Gastrocnemius medialis (tissue), 4 donors: ENCODE data around the gene C11orf21. TPM values are rescaled to one million over a fixed set of nuclear protein-coding genes. Genes with fewer than 3 reads are reported as not detected.

Experiments
- ATAC-seq, 2 donors: fragments of 150-250 bp; one replicate each; pipeline ENCODE4 v1.9.1; 2016
- DNase-seq, 2 donors: peaks; one replicate each; pipeline ENCODE4 v3.0.0-alpha.2; 2019
- H3K27ac ChIP-seq, 4 donors: fragments of 200-600 bp; sonication (generic); 1 replicate in 1 of 4; 2 replicates in 3 of 4; pipeline ENCODE4 v1.5.1; 2016 to 2018; ENCODE audit warnings: mild to moderate bottlenecking in 2 of 4, moderate library complexity in 1 of 4
- H3K27me3 ChIP-seq, 3 donors: fragments of 200-600 bp; sonication (generic) in 2 of 3; 1 replicate in 1 of 3; 2 replicates in 2 of 3; pipeline versions ENCODE4 v1.5.1 to v1.6.0; 2016 to 2019; ENCODE audit warnings: mild to moderate bottlenecking in 1 of 3, moderate library complexity in 1 of 3
- H3K36me3 ChIP-seq, 2 donors: fragments of 200-600 bp; sonication (generic) in 1 of 2; one replicate each; pipeline ENCODE4 v1.5.1; 2017 to 2018
- H3K4me1 ChIP-seq, 2 donors: fragments of 200-600 bp; sonication (generic) in 1 of 2; one replicate each; pipeline ENCODE4 v1.5.1; 2016 to 2017; ENCODE audit warnings: mild to moderate bottlenecking in 2 of 2
- H3K4me3 ChIP-seq, 4 donors: fragments of 200-600 bp; sonication (generic) in 3 of 4; 1 replicate in 1 of 4; 2 replicates in 3 of 4; pipeline ENCODE4 v1.5.1; 2016 to 2019; ENCODE audit warnings: mild to moderate bottlenecking in 2 of 4
- H3K9me3 ChIP-seq, 3 donors: fragments of 200-600 bp; sonication (generic) in 2 of 3; 1 replicate in 1 of 3; 2 replicates in 2 of 3; pipeline ENCODE4 v1.5.1; 2016 to 2019
- POLR2A ChIP-seq, 2 donors: fragments of 450-650 bp; IDR thresholded peaks; one replicate each; pipeline ENCODE4 v1.6.1; 2017; ENCODE audit warnings: antibody characterized with exemption in 2 of 2, mild to moderate bottlenecking in 2 of 2, moderate library complexity in 2 of 2
- in situ Hi-C, 4 donors: fragments of 200-750 bp; cut with MboI; loops; one replicate each; pipeline versions ENCODE4 v1.15.0 to v1.8.0; 2017; ENCODE audit warnings: low sequenced_read_pairs in 4 of 4
- intact Hi-C: fragments of 100-400 bp; cut with DNase I; formaldehyde crosslinking; loops from one replicate; pipeline ENCODE4 v1.15.1; 2023; ENCODE audit warnings: low total_unique reads
- total RNA-seq, 4 donors: library from RNA; depleted of rRNA; stranded (reverse); fragments of >200 nt; gene quantifications; one replicate each; pipeline versions ENCODE4 v1.1.0 to v1.2.3, GENCODE V29; 2016
- TF ChIP-seq, protein P1 (sequence below), 5 experiments: fragments of 450-650 bp in 3 of 5; fragments of 200-600 bp in 2 of 5; sonication (generic) in 2 of 5; IDR thresholded peaks in 4 of 5; conservative IDR thresholded peaks in 1 of 5; 1 replicate in 4 of 5; 2 replicates in 1 of 5; pipeline ENCODE4 v1.5.1; 2016 to 2019; ENCODE audit warnings: antibody characterized with exemption in 5 of 5, mild to moderate bottlenecking in 3 of 5, moderate library complexity in 3 of 5

C11orf21 gene
- total RNA-seq, 4 donors from 2014 or later: 0.10 TPM; not detected in 3

DNA sequence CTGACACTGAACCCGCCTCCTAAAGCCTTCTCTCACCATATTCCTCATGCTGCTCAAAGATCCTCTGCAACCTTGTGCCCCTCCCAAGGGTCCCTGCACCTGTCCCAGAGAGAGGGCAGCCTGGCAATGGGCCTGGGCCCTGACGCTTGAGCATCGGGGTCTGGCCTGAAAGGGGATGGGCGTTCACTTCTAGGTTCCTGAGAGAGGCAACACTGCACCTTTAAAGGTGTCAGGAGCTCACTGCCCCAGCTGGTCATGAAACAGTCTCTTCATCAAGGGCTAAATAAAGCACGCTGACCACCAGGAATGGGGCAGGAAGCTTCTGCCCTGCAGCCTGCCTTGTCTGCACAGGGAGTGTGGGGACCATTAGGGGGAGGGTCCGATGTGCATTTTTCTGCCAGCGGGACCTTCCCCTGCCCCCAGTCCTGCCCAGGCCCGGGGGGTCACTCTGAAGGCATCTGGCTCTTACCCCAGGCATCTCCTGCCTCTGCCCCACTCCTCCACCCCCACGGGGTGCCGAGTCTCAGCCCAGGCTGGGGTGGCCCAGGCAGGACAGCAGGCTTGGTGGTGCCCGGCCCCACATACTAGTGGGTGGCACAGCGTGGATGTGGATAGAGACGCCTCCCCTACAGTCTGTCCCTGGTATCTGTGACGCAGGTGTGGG is 3.5 kb downstream of the C11orf21 start:
- H3K4me3 ChIP-seq: no peak overlapping the region
- no peak for TF ChIP-seq POLR2A (IDR thresholded peaks at IDR 0.05)
- DNase-seq: no peak
- no peaks in the 10 kb centered on the region for H3K36me3 ChIP-seq
- intact Hi-C loops (no loop called here), in situ Hi-C loops (loop anchor here in 3 of 4 donors (5.0 to 10.0 kb wide), 2 partner anchors 127 to 129 kb away; no protein-coding TSS in a partner anchor)
- H3K27me3 ChIP-seq: peaks cover 0 to 4% (median 0%) of the 10 kb centered on the region in 3 donors
- no peak for ATAC-seq
- no peaks in the 10 kb centered on the region for H3K4me1 ChIP-seq
- no peak overlapping the region for H3K27ac ChIP-seq
- no peaks in the 10 kb centered on the region for H3K9me3 ChIP-seq

DNA sequence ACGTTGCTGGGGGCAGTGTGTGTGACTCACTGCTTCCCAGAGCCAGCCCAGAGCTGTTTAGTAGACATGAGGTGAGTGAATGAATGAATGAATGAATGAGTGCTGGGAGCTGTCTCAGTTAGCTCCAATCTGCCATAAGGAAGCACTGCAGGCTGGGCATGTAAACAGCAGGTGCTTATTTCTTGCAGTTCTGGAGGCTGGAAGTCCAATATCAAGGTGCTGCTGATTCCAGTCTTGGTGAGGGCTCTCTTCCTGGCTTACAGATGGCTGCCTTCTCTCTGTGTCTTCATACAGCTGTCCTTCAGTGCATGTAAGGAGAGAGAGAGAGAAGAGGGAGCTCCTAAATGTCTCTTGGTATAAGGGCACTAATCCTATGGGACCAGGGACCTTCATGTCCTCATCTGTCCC is 4.1 kb downstream of the C11orf21 start:
- intact Hi-C loops: no loop called here
- H3K27ac ChIP-seq: no peak overlapping the region
- DNase-seq (no peak), ATAC-seq (no peak)
- no peaks in the 10 kb centered on the region for H3K9me3 ChIP-seq
- no peak for TF ChIP-seq POLR2A (IDR thresholded peaks at IDR 0.05)
- TF ChIP-seq, protein P1, sequence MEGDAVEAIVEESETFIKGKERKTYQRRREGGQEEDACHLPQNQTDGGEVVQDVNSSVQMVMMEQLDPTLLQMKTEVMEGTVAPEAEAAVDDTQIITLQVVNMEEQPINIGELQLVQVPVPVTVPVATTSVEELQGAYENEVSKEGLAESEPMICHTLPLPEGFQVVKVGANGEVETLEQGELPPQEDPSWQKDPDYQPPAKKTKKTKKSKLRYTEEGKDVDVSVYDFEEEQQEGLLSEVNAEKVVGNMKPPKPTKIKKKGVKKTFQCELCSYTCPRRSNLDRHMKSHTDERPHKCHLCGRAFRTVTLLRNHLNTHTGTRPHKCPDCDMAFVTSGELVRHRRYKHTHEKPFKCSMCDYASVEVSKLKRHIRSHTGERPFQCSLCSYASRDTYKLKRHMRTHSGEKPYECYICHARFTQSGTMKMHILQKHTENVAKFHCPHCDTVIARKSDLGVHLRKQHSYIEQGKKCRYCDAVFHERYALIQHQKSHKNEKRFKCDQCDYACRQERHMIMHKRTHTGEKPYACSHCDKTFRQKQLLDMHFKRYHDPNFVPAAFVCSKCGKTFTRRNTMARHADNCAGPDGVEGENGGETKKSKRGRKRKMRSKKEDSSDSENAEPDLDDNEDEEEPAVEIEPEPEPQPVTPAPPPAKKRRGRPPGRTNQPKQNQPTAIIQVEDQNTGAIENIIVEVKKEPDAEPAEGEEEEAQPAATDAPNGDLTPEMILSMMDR (IDR thresholded peaks at IDR 0.05 in 4 of 5, conservative IDR thresholded peaks at IDR 0.05 in 1 of 5): no peak
- H3K4me3 ChIP-seq: no peak overlapping the region
- no peaks in the 10 kb centered on the region for H3K4me1 ChIP-seq
- no peaks in the 10 kb centered on the region for H3K36me3 ChIP-seq
- in situ Hi-C loops: loop anchor here in 3 of 4 donors (5.0 to 10.0 kb wide), 2 partner anchors 127 to 130 kb away; no protein-coding TSS in a partner anchor
- peaks cover 0 to 4% (median 0%) of the 10 kb centered on the region in 3 donors for H3K27me3 ChIP-seq

DNA sequence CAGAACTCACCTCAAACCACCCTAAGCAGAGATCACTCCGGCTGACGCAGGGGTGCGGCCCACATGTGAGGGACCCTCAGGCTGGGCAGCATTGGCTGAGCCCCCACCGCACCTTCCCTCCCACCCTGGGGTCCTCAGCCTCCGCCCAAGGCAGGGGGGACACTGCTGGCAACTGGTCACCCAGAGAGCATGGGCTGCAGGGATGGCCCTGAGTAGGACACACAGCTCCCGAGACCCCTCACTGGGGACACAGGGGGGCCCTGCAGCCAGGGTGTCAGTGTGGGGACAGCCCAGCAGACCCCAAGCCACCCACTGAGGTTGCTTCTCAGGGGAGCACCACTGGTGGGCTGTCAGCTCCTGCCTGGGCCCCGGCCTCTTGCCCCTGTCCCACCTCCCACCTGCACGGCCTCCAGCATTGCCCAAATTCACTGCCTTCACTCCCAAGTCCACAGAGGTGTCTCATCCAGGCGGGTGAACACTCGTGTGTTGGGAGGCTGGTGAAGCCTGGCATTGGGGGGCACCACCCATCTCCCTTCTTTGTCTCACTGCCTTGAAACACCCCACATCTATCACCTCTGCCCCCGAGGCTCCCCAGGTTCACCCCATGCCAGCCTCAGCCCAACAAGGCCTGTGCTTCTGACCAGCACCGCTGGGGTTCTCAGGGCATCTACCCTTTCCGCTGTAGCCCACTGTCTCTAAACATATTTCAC is 4.7 kb downstream of the C11orf21 start:
- intact Hi-C loops (no loop called here), in situ Hi-C loops (loop anchor here in 3 of 4 donors (5.0 to 10.0 kb wide), 2 partner anchors 128 to 130 kb away; no protein-coding TSS in a partner anchor)
- no peak overlapping the region for H3K27ac ChIP-seq
- no peaks in the 10 kb centered on the region for H3K36me3 ChIP-seq
- no peak for ATAC-seq
- peaks cover 0 to 4% (median 0%) of the 10 kb centered on the region in 3 donors for H3K27me3 ChIP-seq
- TF ChIP-seq, protein P1 (IDR thresholded peaks at IDR 0.05 in 4 of 5, conservative IDR thresholded peaks at IDR 0.05 in 1 of 5): no peak
- no peak for TF ChIP-seq POLR2A (IDR thresholded peaks at IDR 0.05)
- H3K4me3 ChIP-seq: no peak overlapping the region
- H3K4me1 ChIP-seq: no peaks in the 10 kb centered on the region
- H3K9me3 ChIP-seq: no peaks in the 10 kb centered on the region
- no peak for DNase-seq

DNA sequence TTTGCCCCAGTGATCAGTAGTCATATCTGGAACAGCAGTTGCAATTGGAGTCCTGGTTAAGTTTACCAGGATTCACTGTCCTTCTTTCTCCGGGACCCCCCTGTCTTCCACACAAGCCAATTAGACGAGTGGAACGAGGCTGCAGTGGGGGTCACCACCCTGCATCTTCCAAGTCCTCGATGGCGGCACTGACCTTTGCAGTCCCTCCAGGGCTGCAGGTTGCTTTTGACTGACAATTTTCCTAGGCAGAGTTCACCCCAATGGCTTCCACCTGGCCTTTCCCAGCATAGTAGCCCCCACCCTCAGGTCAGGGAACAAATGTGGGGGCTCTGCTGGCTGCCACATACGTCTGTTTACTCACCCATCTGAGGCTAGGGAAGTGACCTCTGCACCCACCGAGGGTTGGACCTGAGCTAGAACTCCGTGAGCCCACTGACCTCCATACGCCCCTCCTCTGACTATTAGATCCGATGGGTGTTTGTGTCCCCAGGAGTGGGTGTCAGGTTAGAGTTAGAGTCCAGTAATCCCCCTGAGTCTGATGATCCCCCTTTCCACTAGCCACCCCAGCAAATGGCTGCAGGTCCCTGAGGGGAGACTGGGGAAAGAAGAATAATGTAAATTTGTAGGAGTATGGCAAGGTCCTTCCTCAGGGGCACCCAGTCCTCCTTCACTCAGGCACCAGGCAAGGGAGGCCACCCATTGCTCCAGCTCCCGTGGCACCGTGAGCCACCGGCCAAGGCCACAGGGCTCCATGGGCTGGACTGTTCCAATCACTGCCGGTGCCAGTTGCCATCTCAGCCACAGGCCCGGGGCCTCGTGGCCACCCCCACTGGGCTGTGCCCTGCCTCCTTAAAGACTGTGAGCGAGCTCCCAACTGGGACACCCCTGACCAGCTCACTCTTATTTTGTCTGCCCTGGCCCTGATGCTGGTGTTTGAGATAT is 5.5 kb downstream of the C11orf21 start:
- H3K4me1 ChIP-seq: no peaks in the 10 kb centered on the region
- in situ Hi-C loops: loop anchor here in 3 of 4 donors (5.0 to 10.0 kb wide), 2 partner anchors 129 to 131 kb away; no protein-coding TSS in a partner anchor
- TF ChIP-seq, protein P1 (IDR thresholded peaks at IDR 0.05 in 4 of 5, conservative IDR thresholded peaks at IDR 0.05 in 1 of 5): no peak
- no peak for TF ChIP-seq POLR2A (IDR thresholded peaks at IDR 0.05)
- intact Hi-C loops: no loop called here
- no peak overlapping the region for H3K4me3 ChIP-seq
- no peaks in the 10 kb centered on the region for H3K36me3 ChIP-seq
- no peaks in the 10 kb centered on the region for H3K9me3 ChIP-seq
- ATAC-seq (no peak), DNase-seq (no peak)
- no peak overlapping the region for H3K27ac ChIP-seq
- peaks cover 0 to 4% (median 0%) of the 10 kb centered on the region in 3 donors for H3K27me3 ChIP-seq
